ENCODE measurements around the gene NKPD1. TPM values are rescaled to one million over a fixed set of nuclear protein-coding genes. Genes with fewer than 3 reads are reported as not detected.

The NKPD1 gene
- total and polyA plus RNA-seq, 2 donors (not counting 1 experiment from before 2014, with no cell fraction given): 0.27 to 0.36 TPM

- no peak overlapping the region for H3K9ac ChIP-seq (ENCODE audit: low read length)
- no peaks in the 10 kb centered on the region for H3K9me3 ChIP-seq (ENCODE audit: control extremely low read depth in 1 of 3, control insufficient read depth in 2 of 3, insufficient read depth in 1 of 3, low read length in 2 of 3)
- H3K4me2 ChIP-seq (replicated peaks; ENCODE audit: low read depth, low read length, poor library complexity, severe bottlenecking): no peak overlapping the region
- Mint-ChIP-seq H3K9me3 (ENCODE audit: insufficient read depth) (no peaks in the 10 kb centered on the region), H3K27ac (no peak overlapping the region), H3K4me3 (no peak overlapping the region), H3K27me3 (no peaks in the 10 kb centered on the region), H3K4me1 (no peaks in the 10 kb centered on the region)
- TF ChIP-seq CTCF (IDR thresholded peaks at IDR 0.05) (no peak), EZH2 (IDR thresholded peaks at IDR 0.05; ENCODE audit: borderline replicate concordance, insufficient read depth, low read depth, low read length, poor library complexity, severe bottlenecking) (no peak)
- H3K36me3 ChIP-seq (replicated peaks in 1 of 2; ENCODE audit: control extremely low read depth in 1 of 2, control insufficient read depth in 1 of 2, extremely low read depth in 1 of 2, insufficient read depth in 2 of 2, low read length in 1 of 2): peaks cover 0 to 21% of the 10 kb centered on the region in 2 experiments
- H3K27me3 ChIP-seq (replicated peaks in 1 of 4; ENCODE audit: control extremely low read depth in 1 of 4, control insufficient read depth in 3 of 4, insufficient read depth in 4 of 4, low read length in 3 of 4): no peaks in the 10 kb centered on the region
- no peak for DNase-seq
- ChIA-PET POLR2A (no interaction called here), CTCF (no interaction called here)
- no peaks in the 10 kb centered on the region for H3K4me1 ChIP-seq (ENCODE audit: control insufficient read depth in 2 of 2, insufficient read depth in 2 of 2, low read length in 2 of 2)
- no peaks in the 10 kb centered on the region for H4K20me1 ChIP-seq (ENCODE audit: control insufficient read depth, insufficient read depth, low read length, poor library complexity, severe bottlenecking)
- H3K79me2 ChIP-seq (ENCODE audit: control insufficient read depth, insufficient read depth, low read length): peaks cover 4% of the 10 kb centered on the region
- ATAC-seq (ENCODE audit: low read depth): no peak
- no peak overlapping the region for H3K4me3 ChIP-seq (ENCODE audit: control extremely low read depth in 1 of 5, extremely low read depth in 1 of 5, insufficient read depth in 1 of 5, low read depth in 2 of 5, low read length in 4 of 5)
- WGBS (ENCODE audit: insufficient coverage): 99% methylated on average over 36 of the region's 54 CpGs
- no peak overlapping the region for H2AFZ ChIP-seq (ENCODE audit: insufficient read depth, low read depth, low read length, poor library complexity, severe bottlenecking)
- intact Hi-C loops (cut with micrococcal nuclease): no loop called here
- H3K27ac ChIP-seq (ENCODE audit: low read length in 2 of 2): no peak overlapping the region
Observed at GRCh38 chr19:45145270-45146189, 15.3 kb downstream of the NKPD1 start.

All from B cell (primary cell).